Measurements from ENCODE around the gene ALG1L2. TPM values are rescaled to one million over a fixed set of nuclear protein-coding genes. Genes with fewer than 3 reads are reported as not detected.
"Not testable (repeated sequence)": the region's sequence is repeated elsewhere in the genome, so short reads cannot be mapped to it uniquely, and the experiment has no call there.

ALG1L2 gene
- total and polyA plus RNA-seq, 2 of the 4 experiments (the other 2 are of a cell fraction) = not detected

GRCh38 chr3:130102545-130102944 lies 20.9 kb downstream of the ALG1L2 start:
- POLR2A ChIA-PET (ENCODE audit: unreplicated experiment); H2BK15ac ChIP-seq (ENCODE audit: low read depth, low read length); H3K27ac ChIP-seq (ENCODE audit: insufficient read depth, low read length); H3K9me3 ChIP-seq (ENCODE audit: control insufficient read depth, insufficient read depth, low read length); H2BK120ac ChIP-seq (ENCODE audit: low read depth, low read length); H4K20me1 ChIP-seq (ENCODE audit: insufficient read depth, low read length); H2AK5ac ChIP-seq (ENCODE audit: low read depth, low read length); H3K56ac ChIP-seq (ENCODE audit: extremely low read depth, insufficient read depth, low read length); in situ Hi-C loops (cut with MboI; ENCODE audit: low sequenced_read_pairs); dilution Hi-C loops (cut with HindIII; ENCODE audit: low sequenced_read_pairs, unreplicated experiment); H2AK9ac ChIP-seq (replicated peaks; ENCODE audit: low read depth, low read length, poor library complexity); H4K8ac ChIP-seq (ENCODE audit: low read depth in 2 of 2, low read length in 2 of 2); H3K79me1 ChIP-seq (ENCODE audit: low read depth in 1 of 2, low read length in 2 of 2); intact Hi-C loops (cut with micrococcal nuclease); H3K14ac ChIP-seq (replicated peaks; ENCODE audit: low read depth, low read length); BruUV-seq (replicated peaks); H4K5ac ChIP-seq (ENCODE audit: low read depth, low read length); H2BK5ac ChIP-seq (ENCODE audit: low read depth, low read length, poor library complexity, severe bottlenecking); H2BK20ac ChIP-seq (ENCODE audit: low read depth, low read length); H3K4ac ChIP-seq (ENCODE audit: low read depth, low read length); H3K18ac ChIP-seq (ENCODE audit: low read depth, low read length); H2AFZ ChIP-seq (replicated peaks; ENCODE audit: low read length, poor library complexity); CTCF ChIA-PET; H3K4me1 ChIP-seq (ENCODE audit: control insufficient read depth, insufficient read depth, low read length); H3K36me3 ChIP-seq (ENCODE audit: control insufficient read depth, insufficient read depth, low read length); H4K91ac ChIP-seq (ENCODE audit: insufficient read depth, low read depth, low read length); H3K23ac ChIP-seq (ENCODE audit: low read depth, low read length); H3K4me2 ChIP-seq (ENCODE audit: low read depth, low read length); H3K9me1 ChIP-seq (ENCODE audit: insufficient read depth, low read length); DNase-seq; H3K27me3 ChIP-seq (ENCODE audit: control insufficient read depth, insufficient read depth, low read length); H3K9ac ChIP-seq (ENCODE audit: low read depth, low read length); H3K4me3 ChIP-seq (ENCODE audit: insufficient read depth, low read depth, low read length); ATAC-seq (ENCODE audit: low read depth): not testable (repeated sequence)
- 91% methylated on average over 11 of the region's 19 CpGs; no CpG with 5 or more reads in 1 of the 2 experiments for WGBS, 2 experiments (ENCODE audit: extremely low coverage in 2 of 2, insufficient read length in 1 of 2)
